Activated naive CD4-positive, alpha-beta T cell treated with anti-CD3 and anti-CD28 coated beads for 36 hours (primary cell): Measurements from ENCODE around the gene ZNF212. TPM values are rescaled to one million over a fixed set of nuclear protein-coding genes. Genes with fewer than 3 reads are reported as not detected.

Source experiments
- CTCF ChIA-PET: fragments of 350-600 bp; sonication (Branson Sonifier 250); formaldehyde crosslinking; loops from one replicate; lab custom pipeline; 2021; ENCODE audit warnings: antibody characterized with exemption; lab: Charles Lee
- DNase-seq: peaks from one replicate; pipeline ENCODE4 v3.0.0-alpha.2; 2020
- H3K27ac Mint-ChIP-seq: one replicate; pipeline ENCODE4 v1.8.0; 2021; ENCODE audit warnings: mild to moderate bottlenecking, mixed read lengths
- H3K27me3 Mint-ChIP-seq: one replicate; pipeline ENCODE4 v1.8.0; 2021; ENCODE audit warnings: low read depth, mixed read lengths
- H3K36me3 Mint-ChIP-seq: one replicate; pipeline ENCODE4 v1.8.0; 2021; ENCODE audit warnings: low read depth, mixed read lengths
- H3K4me1 Mint-ChIP-seq: one replicate; pipeline ENCODE4 v1.8.0; 2021; ENCODE audit warnings: low read depth, mixed read lengths
- H3K4me3 Mint-ChIP-seq: one replicate; pipeline ENCODE4 v1.8.0; 2021; ENCODE audit warnings: mild to moderate bottlenecking, moderate library complexity, mixed read lengths
- H3K9me3 Mint-ChIP-seq: one replicate; pipeline ENCODE4 v1.8.0; 2021; ENCODE audit warnings: mixed read lengths
- intact Hi-C: fragments of 100-400 bp; cut with micrococcal nuclease; formaldehyde crosslinking; loops from one replicate; pipeline ENCODE4 v1.15.1; 2023
- total RNA-seq, 2 experiments: library from RNA; stranded (reverse); gene quantifications; one replicate each; pipeline ENCODE4 v1.2.3, GENCODE V29; 2021

ZNF212 gene
- total RNA-seq, 2 experiments from 2014 or later = 9.0 to 10.4 TPM

- Mint-ChIP-seq H3K4me1 (peaks cover 8% of the 10 kb centered on the region), H3K4me3 (no peak overlapping the region), H3K27ac (no peak overlapping the region), H3K27me3 (no peaks in the 10 kb centered on the region), H3K36me3 (peaks cover 53% of the 10 kb centered on the region), H3K9me3 (no peaks in the 10 kb centered on the region)
- CTCF ChIA-PET = no interaction called here
- intact Hi-C loops = no loop called here
- no peak for DNase-seq
These were observed 33.6 kb upstream of the ZNF212 start for GRCh38 chr7:149205690-149206381.

- CTCF ChIA-PET = interaction anchor here (0.7 kb wide), 1 partner anchor 57 kb away, joined by 3 read pairs; no protein-coding TSS in a partner anchor
- peaks cover 53% of the 10 kb centered on the region for H3K36me3 Mint-ChIP-seq
- DNase-seq = no peak
- H3K4me1 Mint-ChIP-seq = peaks cover 5% of the 10 kb centered on the region
- no peaks in the 10 kb centered on the region for H3K9me3 Mint-ChIP-seq
- H3K27ac Mint-ChIP-seq = no peak overlapping the region
- intact Hi-C loops = loop anchor here (2.0 kb wide), 1 partner anchor 39 kb away; no protein-coding TSS in a partner anchor
- no peaks in the 10 kb centered on the region for H3K27me3 Mint-ChIP-seq
- H3K4me3 Mint-ChIP-seq = no peak overlapping the region
These were observed 32.0 kb upstream of the ZNF212 start for GRCh38 chr7:149207324-149208035.

DNA sequence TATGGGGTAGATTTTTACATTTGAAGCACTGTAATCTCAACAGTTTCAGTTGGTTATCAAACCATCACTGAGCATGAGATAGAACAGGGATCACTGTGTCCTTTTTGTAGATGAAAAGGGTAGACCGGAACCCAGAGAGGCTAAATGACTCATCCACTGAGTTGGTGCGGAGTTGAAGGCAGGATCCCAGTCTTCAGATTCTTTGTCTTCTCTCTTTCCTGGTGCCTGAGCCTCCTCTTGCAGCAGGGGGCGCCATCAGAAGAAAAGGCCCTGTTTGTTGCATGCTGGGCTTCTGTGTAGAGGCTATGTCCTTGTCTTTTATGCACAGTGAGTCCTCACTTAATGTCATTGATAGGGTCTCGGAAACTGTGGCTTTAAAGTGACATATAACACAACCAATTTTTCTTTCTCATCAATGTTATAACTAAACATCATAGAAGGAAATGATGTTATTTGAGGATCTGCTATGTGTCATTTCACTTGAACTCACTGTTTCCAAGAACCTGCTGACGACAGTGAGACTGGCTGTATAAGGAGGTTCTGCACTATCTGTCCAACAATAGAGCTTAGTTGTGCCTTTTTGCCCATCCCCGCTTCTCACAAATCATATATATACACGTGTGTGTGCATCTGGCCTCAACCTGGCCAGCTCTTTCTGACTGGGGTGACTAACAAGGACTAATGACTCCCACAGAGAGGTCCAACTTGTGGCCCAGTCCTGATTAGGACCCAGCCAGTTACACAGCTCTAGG lies 29.8 kb upstream of the ZNF212 start:
- H3K4me3 Mint-ChIP-seq = no peak overlapping the region
- H3K27me3 Mint-ChIP-seq = no peaks in the 10 kb centered on the region
- DNase-seq = peak; percentile 86
- intact Hi-C loops = loop anchor here (1.0 to 2.0 kb wide), 4 partner anchors 11 to 288 kb away; partner anchors contain the start of gene ZNF746
- H3K4me1 Mint-ChIP-seq = peaks cover 5% of the 10 kb centered on the region
- H3K27ac Mint-ChIP-seq = peak overlapping the region; percentile 72
- CTCF ChIA-PET = interaction anchor here (0.5 to 1.0 kb wide), 6 partner anchors 10 to 446 kb away, joined by 3 to 5 read pairs (median 4); partner anchors contain the start of genes ZNF282 and ZNF783
- no peaks in the 10 kb centered on the region for H3K9me3 Mint-ChIP-seq
- peaks cover 47% of the 10 kb centered on the region for H3K36me3 Mint-ChIP-seq

DNA sequence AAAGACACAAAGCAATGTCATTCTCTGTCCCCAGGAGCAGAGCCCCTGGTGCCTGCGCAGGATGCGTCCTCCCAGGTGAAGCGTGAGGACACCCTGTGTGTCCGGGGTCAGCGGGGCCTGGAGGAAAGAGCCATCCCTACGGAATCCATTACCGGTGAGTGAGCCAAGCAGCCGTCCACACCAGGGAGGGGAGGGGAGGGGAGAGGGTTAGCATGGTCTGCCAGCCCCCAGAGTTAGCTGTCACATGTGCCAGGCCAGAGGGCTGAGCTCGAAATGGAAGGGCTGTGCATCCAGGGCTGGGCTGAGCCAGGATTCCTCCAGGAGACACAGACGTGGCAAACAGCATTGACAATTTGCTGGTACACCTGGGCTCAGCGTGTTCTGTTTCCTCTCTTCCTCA lies 28.9 kb upstream of the ZNF212 start:
- CTCF ChIA-PET = interaction anchor here (0.5 to 1.0 kb wide), 4 partner anchors 11 to 447 kb away, joined by 3 to 4 read pairs (median 4); partner anchors contain the start of gene ZNF282
- H3K9me3 Mint-ChIP-seq = no peaks in the 10 kb centered on the region
- peaks cover 48% of the 10 kb centered on the region for H3K36me3 Mint-ChIP-seq
- intact Hi-C loops = no loop called here
- no peaks in the 10 kb centered on the region for H3K27me3 Mint-ChIP-seq
- H3K27ac Mint-ChIP-seq = peak overlapping the region; percentile 72
- peaks cover 5% of the 10 kb centered on the region for H3K4me1 Mint-ChIP-seq
- DNase-seq = no peak
- no peak overlapping the region for H3K4me3 Mint-ChIP-seq

DNA sequence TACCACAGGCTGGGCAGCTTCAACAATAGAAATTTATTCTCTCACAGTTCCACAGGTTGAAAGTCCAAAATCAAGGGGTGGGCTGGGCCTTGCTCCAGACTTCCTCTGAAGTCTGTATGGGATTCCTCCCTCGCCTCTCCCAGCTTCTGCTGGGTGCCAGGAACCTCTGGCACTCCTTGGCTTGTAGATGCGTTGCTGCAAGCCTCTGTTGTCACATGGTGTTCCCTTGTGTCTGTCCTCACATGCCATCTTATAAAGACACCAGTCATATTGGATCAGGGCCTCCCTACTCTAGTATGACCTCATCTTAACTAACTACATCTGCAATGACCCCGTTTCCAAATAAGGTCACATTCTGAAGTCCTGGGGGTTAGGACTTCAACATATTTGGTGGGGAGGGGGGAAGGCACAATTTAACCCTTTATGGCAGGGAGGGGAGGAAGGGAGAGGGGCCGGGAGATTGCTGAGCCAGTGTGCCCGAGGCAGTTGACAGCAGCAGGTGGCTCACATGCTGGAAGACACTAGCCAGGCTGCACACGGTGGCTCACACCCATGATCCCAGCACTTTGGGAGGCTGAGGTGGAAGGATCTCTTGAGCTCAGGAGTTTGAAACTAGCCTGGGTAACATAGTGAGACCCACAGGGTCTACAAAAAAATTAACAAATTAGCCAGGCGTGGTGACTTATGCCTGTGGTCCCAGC lies 25.3 kb upstream of the ZNF212 start:
- Mint-ChIP-seq H3K9me3 (no peaks in the 10 kb centered on the region), H3K27ac (no peak overlapping the region), H3K36me3 (peaks cover 47% of the 10 kb centered on the region), H3K4me1 (peaks cover 5% of the 10 kb centered on the region), H3K4me3 (no peak overlapping the region), H3K27me3 (no peaks in the 10 kb centered on the region)
- CTCF ChIA-PET = interaction anchor here (0.8 to 1.1 kb wide), 2 partner anchors 19 to 88 kb away, joined by 3 read pairs; partner anchors contain the start of genes ZNF282 and ZNF425
- DNase-seq = no peak
- intact Hi-C loops = no loop called here

GRCh38 chr7:149216402-149216801 lies 23.0 kb upstream of the ZNF212 start:
- CTCF ChIA-PET = no interaction called here
- Mint-ChIP-seq H3K36me3 (peaks cover 46% of the 10 kb centered on the region), H3K27ac (no peak overlapping the region), H3K4me1 (no peaks in the 10 kb centered on the region), H3K4me3 (no peak overlapping the region), H3K9me3 (no peaks in the 10 kb centered on the region), H3K27me3 (no peaks in the 10 kb centered on the region)
- intact Hi-C loops = no loop called here
- DNase-seq = no peak

GRCh38 chr7:149217570-149217969 lies 21.9 kb upstream of the ZNF212 start:
- intact Hi-C loops = no loop called here
- CTCF ChIA-PET = no interaction called here
- H3K36me3 Mint-ChIP-seq = peaks cover 45% of the 10 kb centered on the region

GRCh38 chr7:149218469-149219420 lies 20.7 kb upstream of the ZNF212 start:
- intact Hi-C loops = no loop called here
- H3K27ac Mint-ChIP-seq = no peak overlapping the region
- H3K9me3 Mint-ChIP-seq = no peaks in the 10 kb centered on the region
- DNase-seq = no peak
- H3K4me3 Mint-ChIP-seq = no peak overlapping the region
- H3K36me3 Mint-ChIP-seq = peaks cover 44% of the 10 kb centered on the region
- CTCF ChIA-PET = interaction anchor here (1.0 kb wide), 1 partner anchor 23 kb away, joined by 4 read pairs; the partner anchor contains the start of gene ZNF282
- no peaks in the 10 kb centered on the region for H3K4me1 Mint-ChIP-seq
- no peaks in the 10 kb centered on the region for H3K27me3 Mint-ChIP-seq

More at GRCh38 chr7:149217570-149217969, 21.9 kb upstream of the ZNF212 start:
- peak overlapping the region; percentile 33 for H3K27ac Mint-ChIP-seq
- H3K9me3 Mint-ChIP-seq = no peaks in the 10 kb centered on the region
- DNase-seq = no peak
- no peak overlapping the region for H3K4me3 Mint-ChIP-seq
- H3K27me3 Mint-ChIP-seq = no peaks in the 10 kb centered on the region
- H3K4me1 Mint-ChIP-seq = no peaks in the 10 kb centered on the region

DNA sequence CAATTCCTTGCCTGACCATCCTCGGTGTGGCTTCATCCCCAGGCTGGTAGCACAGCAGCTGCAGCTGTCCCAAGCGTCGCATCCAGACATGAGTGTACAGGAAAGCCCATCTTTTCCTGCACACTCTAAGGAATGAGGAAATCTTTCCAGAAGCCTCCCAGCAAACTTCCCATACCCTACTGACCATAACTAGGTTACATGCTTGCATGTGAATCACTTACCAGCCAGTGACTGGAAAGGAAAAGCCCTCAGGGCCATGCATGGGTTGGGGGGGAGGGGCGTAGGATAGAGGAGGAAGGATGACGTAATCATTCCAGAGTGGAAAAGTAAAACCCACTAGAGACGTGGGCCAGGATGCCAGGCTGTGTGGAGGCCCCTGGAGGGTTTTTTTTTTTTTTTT lies 18.9 kb upstream of the ZNF212 start:
- CTCF ChIA-PET = no interaction called here
- intact Hi-C loops = no loop called here
- H3K36me3 Mint-ChIP-seq = peaks cover 47% of the 10 kb centered on the region
- no peak overlapping the region for H3K4me3 Mint-ChIP-seq
- H3K9me3 Mint-ChIP-seq = no peaks in the 10 kb centered on the region
- H3K4me1 Mint-ChIP-seq = no peaks in the 10 kb centered on the region
- no peak overlapping the region for H3K27ac Mint-ChIP-seq
- no peaks in the 10 kb centered on the region for H3K27me3 Mint-ChIP-seq
- no peak for DNase-seq

GRCh38 chr7:149223176-149223575 lies 16.3 kb upstream of the ZNF212 start:
- Mint-ChIP-seq H3K4me3 (no peak overlapping the region), H3K9me3 (no peaks in the 10 kb centered on the region), H3K27ac (no peak overlapping the region), H3K36me3 (peaks cover 40% of the 10 kb centered on the region), H3K27me3 (no peaks in the 10 kb centered on the region), H3K4me1 (no peaks in the 10 kb centered on the region)
- intact Hi-C loops = no loop called here
- DNase-seq = no peak
- CTCF ChIA-PET = no interaction called here

- CTCF ChIA-PET = no interaction called here
- no peaks in the 10 kb centered on the region for H3K9me3 Mint-ChIP-seq
- no peaks in the 10 kb centered on the region for H3K4me1 Mint-ChIP-seq
- intact Hi-C loops = no loop called here
- no peak overlapping the region for H3K4me3 Mint-ChIP-seq
- no peak for DNase-seq
- H3K27ac Mint-ChIP-seq = no peak overlapping the region
- H3K36me3 Mint-ChIP-seq = peaks cover 34% of the 10 kb centered on the region
- no peaks in the 10 kb centered on the region for H3K27me3 Mint-ChIP-seq
These were observed 15.7 kb upstream of the ZNF212 start for GRCh38 chr7:149223761-149224160.
